ENCODE results near the gene CD300E. TPM values are rescaled to one million over a fixed set of nuclear protein-coding genes. Genes with fewer than 3 reads are reported as not detected.
A peak's percentile ranks its signal among the peaks of the same experiment; 100 is the strongest.

Gene CD300E
- total and polyA plus RNA-seq, 7 donors: 0.09 to 0.50 (median 0.24) TPM; not detected in 1

GRCh38 chr17:74571621-74572270 lies 51.8 kb downstream of the CD300E start:
- ATAC-seq (no peak), DNase-seq (no peak)
- Histone ChIP-seq H3K4me3 (no peak overlapping the region), H3K9me3 (no peaks in the 10 kb centered on the region), H3K27ac (no peak overlapping the region), H3K27me3 (ENCODE audit: insufficient read depth in 3 of 3, low read length in 2 of 3) (no peaks in the 10 kb centered on the region), H3K4me1 (no peaks in the 10 kb centered on the region), H3K36me3 (ENCODE audit: insufficient read depth in 1 of 2, low read depth in 1 of 2) (no peaks in the 10 kb centered on the region)
- 89 to 95% (median 90%) methylated on average over 4 of the region's 4 CpGs for WGBS, 3 donors
- TF ChIP-seq CTCF (IDR thresholded peaks at IDR 0.05): no peak
- intact Hi-C loops (cut with DNase I): loop anchor here in 1 of 2 donors (1.0 kb wide), 1 partner anchor 29 kb away; no protein-coding TSS in a partner anchor

- Histone ChIP-seq H3K4me1 (no peaks in the 10 kb centered on the region), H3K27ac (peak overlapping the region; percentile 58), H3K36me3 (ENCODE audit: insufficient read depth in 1 of 2, low read depth in 1 of 2) (no peaks in the 10 kb centered on the region), H3K4me3 (no peak overlapping the region), H3K9me3 (no peaks in the 10 kb centered on the region), H3K27me3 (ENCODE audit: insufficient read depth in 3 of 3, low read length in 2 of 3) (peaks cover 0 to 6% (median 0%) of the 10 kb centered on the region in 3 donors)
- DNase-seq: peak; percentile 59 to 73
- WGBS, 3 donors: 38 to 47% (median 47%) methylated on average over 32 of the region's 32 CpGs
- no peak for TF ChIP-seq CTCF (IDR thresholded peaks at IDR 0.05)
- ATAC-seq: peak; percentile 90 to 93 (median 92)
- intact Hi-C loops (cut with DNase I): no loop called here
Measured at GRCh38 chr17:74569020-74570003, 54.2 kb downstream of the CD300E start.

GRCh38 chr17:74568106-74568873 lies 55.2 kb downstream of the CD300E start:
- ATAC-seq: no peak
- Histone ChIP-seq H3K4me1 (no peaks in the 10 kb centered on the region), H3K4me3 (no peak overlapping the region), H3K9me3 (no peaks in the 10 kb centered on the region), H3K27ac (no peak overlapping the region), H3K36me3 (ENCODE audit: insufficient read depth in 1 of 2, low read depth in 1 of 2) (no peaks in the 10 kb centered on the region), H3K27me3 (ENCODE audit: insufficient read depth in 3 of 3, low read length in 2 of 3) (peaks cover 0 to 6% (median 0%) of the 10 kb centered on the region in 3 donors)
- no peak for TF ChIP-seq CTCF (IDR thresholded peaks at IDR 0.05)
- WGBS, 3 donors: 77 to 79% (median 78%) methylated on average over 4 of the region's 4 CpGs
- DNase-seq: no peak
- intact Hi-C loops (cut with DNase I): no loop called here

GRCh38 chr17:74567397-74567796 lies 56.1 kb downstream of the CD300E start, which contains the start of gene CD300H:
TSS of gene CD300H (minus strand) at chr17:74567509.
- H3K4me1 ChIP-seq: no peaks in the 10 kb centered on the region
- H3K4me3 ChIP-seq: no peak within 1 kb of the TSS
- DNase-seq (no peak), ATAC-seq (no peak)
- H3K27me3 ChIP-seq (ENCODE audit: insufficient read depth in 3 of 3, low read length in 2 of 3): peaks cover 0 to 6% (median 0%) of the 10 kb centered on the region in 3 donors
- no peak within 1 kb of the TSS for H3K27ac ChIP-seq
- no peak for TF ChIP-seq CTCF (IDR thresholded peaks at IDR 0.05)
- intact Hi-C loops (cut with DNase I): no loop called here
- no peaks in the 10 kb centered on the region for H3K9me3 ChIP-seq
- H3K36me3 ChIP-seq (ENCODE audit: insufficient read depth in 1 of 2, low read depth in 1 of 2): no peaks in the 10 kb centered on the region
- 56 to 76% (median 75%) methylated on average over 2 of the region's 2 CpGs for WGBS, 3 donors
